Kidney glomerular epithelial cell (primary cell): ENCODE data around the gene ZFHX3.
"Not testable (repeated sequence)": the region's sequence is repeated elsewhere in the genome, so short reads cannot be mapped to it uniquely, and the experiment has no call there.

Experiments
- DNase-seq: peaks from one replicate; lab custom pipeline; 2025; lab: John Stamatoyannopoulos, UW

ZFHX3 gene

DNA sequence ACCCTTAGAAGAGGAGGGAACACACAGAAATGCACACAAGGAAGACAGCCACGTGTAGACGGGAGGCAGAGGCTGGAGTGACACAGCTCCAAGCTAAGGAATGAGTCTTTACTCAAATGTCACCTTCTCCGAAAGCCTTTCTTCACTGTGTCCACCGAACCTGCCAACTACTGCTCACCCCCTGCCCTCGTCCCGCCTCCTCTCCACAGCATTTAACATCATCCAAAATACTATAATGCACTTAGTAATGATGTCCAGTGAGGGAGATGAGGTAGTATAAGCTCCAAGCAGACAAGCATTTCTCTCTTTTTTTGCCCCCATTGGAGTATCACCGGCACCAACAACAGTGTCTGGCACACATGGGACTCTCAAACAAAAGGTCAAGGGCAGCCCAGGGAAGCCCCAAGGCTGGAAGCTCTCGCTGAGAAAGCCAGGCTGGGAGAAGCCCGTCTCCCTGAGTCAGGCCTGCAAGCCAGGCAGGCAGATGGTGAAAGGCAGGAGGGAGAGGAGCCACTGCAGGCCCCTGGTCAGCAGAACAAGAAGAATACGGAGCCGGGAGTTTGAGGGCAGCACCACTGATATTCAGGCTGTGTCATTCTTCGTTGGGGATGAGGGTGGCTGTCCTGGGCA is 25.9 kb downstream of the ZFHX3 start:
- no peak for DNase-seq

DNA sequence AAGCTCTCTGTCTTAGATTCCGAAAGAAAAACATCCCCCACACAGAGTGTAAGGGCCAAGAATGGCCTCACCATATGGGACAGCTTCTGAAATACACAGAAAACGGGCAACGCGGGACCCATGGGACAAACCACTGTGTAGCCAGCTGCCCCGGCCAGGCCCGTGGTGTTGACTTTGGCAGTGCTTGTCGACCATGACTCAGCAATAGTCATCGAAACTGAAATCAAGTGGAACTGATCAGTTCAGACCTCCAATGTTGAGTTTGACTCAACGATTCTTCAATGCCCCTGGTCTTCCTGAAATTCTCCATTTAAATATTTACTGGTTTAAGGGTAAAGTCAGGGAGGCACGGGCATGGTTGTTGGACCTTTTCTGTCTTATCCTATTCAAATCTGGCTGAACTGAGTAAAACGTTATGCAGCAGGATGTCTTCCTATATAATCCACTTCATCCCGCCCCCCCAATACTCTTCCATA is 27.5 kb downstream of the ZFHX3 start:
- peak; percentile 61 for DNase-seq

DNA sequence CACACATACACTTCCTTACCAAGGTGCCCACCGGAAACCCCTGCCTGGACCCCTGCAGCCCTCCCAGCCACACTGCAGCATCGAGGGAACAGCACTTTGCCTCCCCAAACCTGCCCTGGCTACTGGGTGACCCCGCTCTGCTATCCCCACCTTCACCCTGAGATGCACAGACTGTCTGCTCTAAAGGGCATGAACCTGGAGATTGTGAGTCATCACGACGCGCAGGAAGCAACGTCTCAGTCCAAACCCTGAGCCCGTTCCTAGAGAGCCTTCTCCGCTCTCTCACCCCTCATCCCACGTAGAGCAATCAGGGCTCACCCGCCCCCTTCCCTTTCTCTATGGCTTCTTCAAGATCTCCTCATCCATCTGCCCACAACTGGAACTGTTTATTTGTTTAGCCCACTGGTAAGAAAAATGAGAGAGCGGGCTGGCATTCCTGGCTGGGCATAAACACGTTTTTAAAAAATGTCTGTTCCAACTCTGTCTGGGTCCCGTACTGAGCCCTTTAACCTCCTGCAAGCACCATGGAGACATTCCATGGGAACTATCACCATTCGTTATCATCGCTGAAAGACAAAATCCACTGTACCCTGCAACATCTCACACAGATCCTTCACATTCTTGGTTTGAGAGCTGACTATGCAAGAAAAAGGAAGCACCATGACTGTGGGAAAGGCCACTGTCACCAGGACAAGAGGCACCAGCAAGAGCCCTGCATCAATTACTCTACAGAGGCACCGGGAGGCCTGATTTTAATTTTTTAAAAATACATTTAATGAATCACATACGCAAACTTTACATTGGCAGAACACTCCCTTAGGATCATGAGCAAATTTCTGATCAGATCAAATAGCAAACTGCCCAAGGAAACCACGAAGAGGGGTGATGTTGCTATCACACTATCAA is 28.2 kb downstream of the ZFHX3 start:
- peak; percentile 51 for DNase-seq

DNA sequence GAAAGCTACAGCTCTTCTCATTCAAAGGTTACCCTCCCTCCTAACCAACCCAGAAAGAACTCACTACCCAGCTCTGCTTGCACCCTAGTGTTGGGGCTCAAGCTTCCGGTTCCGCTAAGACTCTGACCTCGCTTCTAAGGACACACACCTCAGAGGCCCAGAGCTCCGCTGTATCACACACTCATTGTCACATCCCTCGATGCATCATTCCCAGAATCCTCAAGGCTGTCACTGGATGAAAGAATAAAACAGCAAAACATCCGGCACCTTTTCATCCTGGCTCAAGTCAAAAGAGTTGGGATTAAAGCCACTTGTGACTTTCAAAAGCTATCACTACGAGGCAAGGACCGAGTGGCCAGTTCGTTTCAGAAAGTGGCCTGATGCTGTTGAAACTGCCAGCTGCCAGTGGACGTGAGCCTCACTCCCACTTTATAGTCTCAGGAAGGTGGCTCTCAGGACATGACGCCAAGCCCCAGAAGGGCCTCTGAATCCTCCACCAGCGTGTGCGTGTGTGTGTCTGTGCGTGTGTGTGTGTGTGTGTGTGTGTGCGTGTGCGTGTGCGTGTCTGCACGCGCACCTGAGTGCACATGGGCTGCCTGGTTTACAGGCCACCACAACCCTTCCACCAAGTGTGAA is 29.0 kb downstream of the ZFHX3 start:
- no peak for DNase-seq

DNA sequence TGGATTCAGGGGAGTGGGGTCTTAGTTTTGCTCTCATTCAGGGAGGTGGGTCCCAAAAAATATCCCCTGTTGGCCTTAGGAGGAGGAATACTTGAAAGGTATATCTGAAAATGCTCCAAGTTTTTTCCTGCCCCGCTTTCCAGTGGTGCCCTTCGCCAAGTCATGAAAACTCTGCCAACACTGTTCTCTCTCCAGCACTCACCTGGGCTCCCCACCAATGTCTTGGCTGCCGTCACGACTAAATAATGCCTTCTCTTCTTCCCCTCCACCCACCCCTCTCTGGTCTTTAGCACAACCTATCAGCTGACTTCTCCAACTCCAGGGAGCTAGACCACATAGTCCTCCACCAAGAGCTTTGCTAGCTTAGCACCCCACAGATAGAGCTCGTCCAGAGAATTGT is 30.6 kb downstream of the ZFHX3 start:
- DNase-seq, result no peak

DNA sequence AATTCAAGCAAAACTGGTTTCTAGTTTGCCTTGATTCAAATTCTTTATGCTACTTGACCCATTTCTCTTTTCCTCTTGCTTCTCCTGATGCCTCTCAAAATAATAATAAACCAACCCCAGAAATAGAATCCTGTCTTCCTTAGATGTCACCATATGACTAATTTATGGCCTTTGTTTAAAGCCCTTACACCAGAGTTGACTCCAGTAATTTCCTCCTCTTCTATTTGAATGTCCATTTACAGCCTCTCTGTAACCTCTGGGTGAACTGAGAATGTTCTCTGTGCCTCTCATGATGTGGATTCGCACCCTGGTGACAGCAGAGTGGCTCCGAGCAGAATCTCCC is 31.5 kb downstream of the ZFHX3 start:
- DNase-seq, result peak; percentile 83

DNA sequence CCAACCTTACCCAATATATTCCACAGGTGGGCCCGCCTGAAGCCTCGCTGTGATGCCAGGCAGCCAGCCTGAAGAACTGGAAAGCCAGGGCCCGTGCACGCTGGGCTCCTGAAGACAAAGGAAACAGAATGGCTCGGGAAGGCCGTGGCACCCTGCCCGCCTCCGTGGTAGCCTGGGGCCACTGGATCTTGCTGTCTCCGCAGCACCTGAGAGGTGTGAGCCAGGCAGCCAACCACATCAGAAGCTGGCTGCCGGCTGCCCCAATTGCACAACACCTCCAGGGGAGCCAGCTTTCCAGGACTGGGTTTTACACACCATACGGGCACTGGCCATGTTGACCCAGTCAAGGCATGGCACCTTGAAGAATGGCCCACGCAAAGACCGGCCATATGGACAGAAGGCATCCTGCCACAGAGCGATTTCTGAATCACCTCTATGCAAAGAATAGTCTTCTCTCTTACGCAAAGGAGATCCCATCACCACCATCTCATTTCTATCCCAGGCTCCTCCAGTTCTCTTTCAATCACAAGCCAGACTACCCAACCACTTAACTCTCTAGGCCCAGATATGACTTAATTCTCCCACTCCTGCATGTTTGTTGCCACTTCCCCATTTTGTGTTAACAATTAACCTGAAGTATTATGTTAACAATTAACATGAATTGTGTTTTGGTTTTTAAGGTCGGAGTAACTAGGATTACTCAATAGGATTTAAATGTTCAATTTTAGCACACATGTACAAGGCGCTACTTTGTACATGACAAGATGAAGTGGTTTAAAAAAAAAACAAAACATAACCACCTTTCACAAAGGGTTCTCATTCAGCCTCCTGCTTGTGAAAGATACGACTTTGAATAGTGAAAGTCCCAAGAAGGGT is 32.1 kb downstream of the ZFHX3 start:
- DNase-seq, result peak; percentile 86

DNA sequence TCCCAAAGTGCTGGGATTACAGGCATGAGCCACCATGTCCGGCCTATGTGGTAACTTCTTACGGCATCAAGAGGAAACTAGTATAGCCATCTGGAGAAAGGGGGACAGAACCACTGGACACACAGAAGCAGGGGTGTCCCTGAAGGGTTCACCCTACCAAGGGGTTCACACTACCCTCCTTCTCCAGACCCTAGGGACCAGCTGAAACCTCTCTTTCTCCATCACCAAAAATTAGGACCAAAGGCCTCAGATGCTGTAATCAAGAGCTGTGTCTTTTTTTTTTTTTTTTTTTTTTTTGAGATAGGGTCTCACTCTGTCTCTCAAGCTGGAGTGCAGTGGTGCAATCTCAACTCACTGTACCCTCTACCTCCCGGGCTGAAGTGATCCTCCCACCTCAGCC is 33.2 kb downstream of the ZFHX3 start:
- DNase-seq, result no peak

DNA sequence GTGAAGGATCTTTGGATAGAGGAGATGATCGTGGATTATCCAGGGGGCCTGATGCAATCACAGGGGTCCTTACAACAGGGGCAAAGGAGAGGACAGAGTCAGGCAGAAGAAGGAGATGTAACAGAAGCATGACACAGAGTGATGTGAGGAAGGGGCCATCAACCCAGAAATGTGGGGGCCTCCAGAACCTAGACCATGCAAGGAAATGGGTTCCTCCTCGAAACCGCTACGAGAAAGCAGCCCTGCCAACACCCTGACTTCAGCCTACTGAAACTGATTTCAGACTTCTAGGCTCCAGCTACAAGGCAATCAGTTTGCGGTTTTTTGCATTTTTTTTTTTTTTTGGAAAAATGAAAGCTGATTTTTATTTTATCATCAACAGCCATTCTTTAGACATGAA is 34.0 kb downstream of the ZFHX3 start:
- no peak for DNase-seq

DNA sequence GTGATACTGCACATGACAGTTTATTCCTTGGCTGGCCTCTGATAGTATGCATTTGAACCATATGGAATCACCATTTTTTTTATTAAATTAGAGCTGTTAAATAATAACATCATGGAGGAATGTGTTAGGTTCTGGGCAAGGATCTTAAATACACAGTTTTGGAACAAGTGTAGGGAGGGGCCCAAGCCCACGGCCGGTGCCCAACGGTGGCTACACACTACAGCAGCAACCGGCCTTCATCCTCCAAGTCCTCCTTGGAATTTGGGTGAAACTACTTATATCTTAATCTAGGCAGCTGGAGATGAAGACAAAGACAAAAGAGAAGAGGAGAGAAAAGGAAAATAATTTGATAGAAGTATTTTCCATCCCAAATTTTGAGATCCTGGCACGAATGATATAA is 35.6 kb downstream of the ZFHX3 start:
- no peak for DNase-seq

DNA sequence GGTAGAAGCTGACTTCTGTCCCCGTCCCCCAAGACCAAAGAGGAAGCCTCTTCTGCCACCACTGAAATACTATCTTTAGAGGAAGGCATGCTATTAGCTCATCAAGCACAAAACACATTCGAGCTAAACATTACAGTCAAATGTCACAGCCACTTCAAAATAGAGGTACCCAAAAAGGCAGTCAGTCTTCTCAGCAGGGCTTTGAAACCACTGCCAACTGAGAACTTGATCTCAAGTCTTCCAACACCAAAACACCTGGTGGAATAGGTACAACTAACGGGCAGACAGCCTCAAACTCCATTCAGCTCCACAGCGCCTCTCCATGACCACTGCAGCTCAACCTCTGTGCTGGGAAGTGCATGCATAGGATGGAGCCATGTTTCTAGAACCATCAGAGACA is 36.0 kb downstream of the ZFHX3 start:
- no peak for DNase-seq

DNA sequence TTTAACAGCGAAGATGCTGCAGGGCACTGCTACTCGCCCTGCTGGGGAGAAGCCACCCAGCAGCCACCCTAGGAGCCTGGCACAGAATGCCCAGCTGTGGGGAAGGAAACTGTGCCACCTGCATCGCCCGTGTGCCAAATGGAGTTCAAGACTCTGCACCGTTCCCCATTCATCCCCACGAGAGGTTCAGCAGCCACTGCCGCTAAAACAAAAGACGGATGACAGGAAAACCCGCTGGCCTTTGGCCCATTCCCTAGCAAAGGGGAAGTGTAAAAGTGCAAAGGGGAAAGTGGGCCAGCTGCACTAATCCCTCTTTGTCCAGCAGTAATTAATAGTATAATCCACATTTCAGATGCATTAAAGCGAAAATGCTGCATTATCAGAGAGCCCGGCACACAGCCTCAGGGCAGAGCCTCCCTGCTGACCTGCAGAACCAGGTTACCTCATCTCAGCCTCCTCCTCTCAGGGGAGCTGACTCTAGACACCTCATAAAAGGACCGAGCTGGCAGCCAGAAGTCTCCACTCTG is 37.7 kb downstream of the ZFHX3 start:
- no peak for DNase-seq

DNA sequence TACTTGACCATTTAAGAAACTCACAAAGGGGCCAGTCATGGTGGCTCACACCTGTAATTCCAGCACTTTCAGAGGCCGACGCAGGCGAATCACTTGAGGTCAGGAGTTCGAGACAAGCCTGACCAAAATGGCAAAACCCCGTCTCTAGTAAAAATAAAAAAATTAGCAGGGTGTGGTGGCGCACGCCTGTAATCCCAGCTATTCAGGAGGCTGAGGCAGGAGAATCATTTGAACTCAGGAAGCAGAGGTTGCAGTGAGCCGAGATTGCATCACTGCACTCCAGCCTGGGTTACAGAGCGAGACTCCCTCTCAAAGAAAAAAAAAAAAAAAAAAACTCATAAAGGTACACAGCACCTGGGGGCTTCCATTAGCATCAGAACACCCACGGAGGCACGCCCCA is 38.2 kb downstream of the ZFHX3 start:
- not testable (repeated sequence) for DNase-seq

DNA sequence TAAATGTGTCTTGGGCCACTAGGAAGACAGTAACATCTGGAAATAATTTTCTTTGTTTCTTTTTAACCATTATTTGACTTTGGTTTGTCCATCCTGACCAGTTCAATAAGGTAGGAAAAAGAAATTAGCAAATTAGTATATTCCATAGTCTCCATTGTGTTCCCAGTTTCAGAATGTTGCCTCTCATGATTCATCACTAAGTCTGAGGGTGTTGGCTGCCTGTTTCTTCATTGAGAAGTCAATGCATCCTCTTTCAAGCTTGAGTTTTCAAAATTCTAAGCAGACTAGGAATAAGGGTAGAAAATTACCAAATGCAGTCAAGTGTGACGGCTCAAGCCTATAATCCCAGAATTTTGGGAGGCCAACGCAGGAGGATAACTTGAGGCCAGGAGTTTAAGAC is 41.9 kb downstream of the ZFHX3 start:
- no peak for DNase-seq

DNA sequence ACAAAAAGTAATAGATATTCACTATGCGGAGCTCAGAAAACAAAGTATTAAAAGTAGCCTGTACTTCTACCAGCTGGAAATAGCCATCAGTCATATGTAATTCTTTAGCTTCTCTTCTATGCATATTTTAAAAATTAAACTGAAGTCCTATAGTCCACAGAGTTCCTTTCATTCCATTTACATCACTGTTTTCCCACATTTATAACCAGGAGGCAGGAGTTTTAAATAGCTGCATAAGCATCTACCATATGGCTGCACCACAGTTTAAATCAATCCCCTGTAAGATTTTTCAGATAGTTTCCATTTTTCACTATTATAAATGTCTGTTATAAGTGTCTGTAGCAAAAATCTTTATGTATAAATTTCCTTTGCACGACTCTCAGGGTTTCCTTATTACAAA is 45.1 kb downstream of the ZFHX3 start:
- no peak for DNase-seq

DNA sequence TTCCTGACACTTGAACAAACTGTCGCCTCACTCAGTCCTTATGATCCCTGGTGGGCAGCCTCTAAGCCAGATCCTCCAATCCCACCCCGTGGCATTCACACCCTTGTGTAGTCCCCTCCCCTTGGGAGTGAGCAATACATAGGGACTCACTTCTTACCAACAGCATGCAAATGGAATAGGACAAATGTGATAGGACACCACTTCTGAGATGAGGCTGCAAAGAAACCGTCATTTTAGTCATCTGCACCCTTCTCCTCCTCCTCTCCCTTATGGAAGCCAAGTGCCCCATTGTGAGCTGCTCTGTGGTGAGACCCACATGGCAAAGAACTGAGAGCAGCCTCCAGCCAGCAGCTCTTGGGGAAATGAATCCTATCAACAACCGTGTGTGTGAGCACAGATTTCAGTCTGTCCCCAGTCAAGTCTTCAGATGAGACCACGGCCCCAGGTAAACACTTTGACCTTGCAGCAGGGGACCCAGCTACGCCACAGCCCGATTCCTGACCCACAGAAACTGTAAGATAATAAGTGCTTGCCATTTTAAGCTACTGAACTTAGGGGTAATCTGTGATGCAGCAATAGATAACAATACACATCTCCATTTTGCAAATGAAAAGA is 46.9 kb downstream of the ZFHX3 start:
- DNase-seq, result no peak

DNA sequence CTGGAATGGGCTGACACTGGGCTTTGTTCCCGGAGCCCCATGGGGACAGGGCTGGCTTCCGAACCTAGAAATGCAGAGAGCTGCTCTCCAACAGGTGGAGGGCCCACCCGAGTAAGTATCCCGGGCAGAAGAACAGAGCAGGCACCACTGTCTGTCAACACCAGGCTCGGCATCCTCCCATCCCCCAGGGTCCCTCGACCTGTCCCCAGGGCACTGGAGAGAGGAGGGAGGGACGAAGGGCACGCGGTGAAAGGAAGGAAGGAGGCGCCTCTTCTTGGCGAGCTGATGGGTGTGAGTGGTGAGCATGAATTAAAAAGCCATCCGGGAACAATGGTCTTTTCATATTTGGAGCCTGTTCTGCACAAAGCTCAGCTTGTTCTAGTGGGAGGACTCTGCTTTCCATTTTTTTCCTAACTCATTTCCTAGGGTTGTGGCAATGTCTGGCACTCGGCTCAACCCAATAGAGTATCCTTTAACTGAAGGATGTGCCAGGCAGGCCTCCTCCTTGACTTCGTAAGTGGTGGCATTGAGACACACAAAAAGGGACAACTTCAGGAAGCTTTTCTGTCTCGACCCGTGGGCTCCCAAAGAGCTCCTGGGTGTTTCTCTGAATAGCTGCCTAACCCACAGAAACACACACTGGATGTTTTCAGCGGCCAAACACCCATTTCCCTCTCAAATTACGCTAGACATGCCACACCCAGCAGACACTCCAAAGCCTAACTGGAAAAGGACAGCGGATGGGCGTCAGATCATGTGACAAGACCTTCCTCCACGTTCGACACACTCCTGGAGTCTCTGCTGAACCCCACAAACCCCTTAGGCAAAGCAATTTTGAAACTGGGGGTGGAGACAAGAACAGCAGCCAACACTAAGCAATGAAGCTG is 47.7 kb downstream of the ZFHX3 start:
- DNase-seq, result no peak

DNA sequence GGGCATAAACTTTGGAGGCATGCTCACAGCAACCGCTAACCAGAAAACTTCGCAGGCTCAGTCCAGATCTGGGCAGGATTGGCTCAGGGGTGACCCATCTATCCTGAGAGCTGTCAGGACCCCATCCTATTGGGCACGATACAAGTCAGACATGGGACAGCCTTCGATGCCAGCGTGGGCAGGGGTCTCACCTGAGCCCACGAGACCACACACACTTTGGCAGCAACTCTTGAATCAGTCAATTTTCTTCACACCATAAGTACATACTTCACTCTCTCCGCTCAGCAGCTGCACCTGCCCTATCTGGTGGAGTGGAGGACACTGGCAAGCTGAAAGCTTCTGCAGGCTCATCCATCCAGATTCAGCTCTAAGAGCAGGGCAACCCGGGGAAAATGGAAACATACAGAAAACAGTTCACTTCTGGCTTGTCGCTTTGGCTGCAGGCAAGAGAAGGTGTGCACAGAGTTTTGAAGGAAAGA is 48.3 kb downstream of the ZFHX3 start:
- DNase-seq, result no peak

DNA sequence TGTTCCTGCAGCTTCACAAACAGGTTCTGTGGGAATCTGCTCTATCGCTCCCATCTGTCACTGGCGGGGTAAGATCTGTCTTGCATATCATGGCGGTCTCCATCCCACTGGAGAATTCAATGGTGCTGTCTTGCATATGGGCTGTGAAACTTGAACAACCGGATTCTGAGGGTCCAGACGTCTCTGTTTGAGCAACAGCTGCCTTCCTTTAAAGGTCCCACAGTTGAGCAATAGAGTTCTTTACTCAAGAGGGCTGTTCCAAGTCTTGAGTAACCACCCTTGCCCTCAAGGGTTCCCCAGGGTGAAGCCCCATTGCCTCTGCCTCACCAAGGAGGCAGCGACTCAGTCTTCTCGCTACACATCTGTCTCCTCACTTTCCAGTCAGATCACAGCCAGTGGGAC is 50.8 kb downstream of the ZFHX3 start:
- DNase-seq, result no peak
